K562 (cell line): ENCODE data around the gene RGS13. TPM values are rescaled to one million over a fixed set of nuclear protein-coding genes. Genes with fewer than 3 reads are reported as not detected.

Experiments
- ATAC-seq: fragments of 200-7000 bp; cut with Tn5 transposase; 3 replicates; pipeline ENCODE4 v1.9.1; 2020; ENCODE audit warnings: moderate library complexity
- BruUV-seq: library from RNA; stranded (reverse); fragments of 400-500 nt; replicated peaks from 2 replicates; lab custom pipeline; 2021; lab: Mats Ljungman, UMichigan
- CTCF ChIA-PET: fragments of 300-600 bp; formaldehyde crosslinking; extraction: SDS; loops from one replicate; lab custom pipeline; 2021; ENCODE audit warnings: low intra/inter-chr PET ratio; lab: Yijun Ruan, JAX
- POLR2A ChIA-PET: fragments of 300-600, 350-650 bp; sonication (Branson Sonifier 250); formaldehyde crosslinking; extraction: SDS; loops from one replicate; lab custom pipeline; 2021; ENCODE audit warnings: antibody characterized with exemption, inconsistent platforms; lab: Yijun Ruan, JAX
- DNase-seq, 4 experiments: peaks; one replicate each; pipeline versions ENCODE4 v3.0.0 to v3.0.0-alpha.2; 2011 to 2018; ENCODE audit warnings: low spot score in 3 of 4, mixed read lengths in 3 of 4; ENCODE audit errors: extremely low read depth in 1 of 4
- FAIRE-seq: peaks from 2 replicates; lab custom pipeline; 2011; peaks lifted over from hg19 to GRCh38; lab: Jason Lieb, UNC
- H2AFZ ChIP-seq: 2 replicates; pipeline ENCODE4 v1.6.0; 2011; ENCODE audit warnings: low read depth, low read length, control low read depth, inconsistent platforms
- H3K27ac ChIP-seq: fragments of 200-600 bp; 3 replicates; pipeline ENCODE4 v1.8.0; 2011; ENCODE audit warnings: low read depth, mild to moderate bottlenecking, control low read depth, inconsistent platforms, low read length, moderate library complexity, mixed read lengths; ENCODE audit errors: extremely low read depth
- H3K27me3 ChIP-seq, 2 experiments: fragments of 300-600 bp in 1 of 2; 2 replicates in 1 of 2; 3 replicates in 1 of 2; pipeline versions ENCODE4 v1.6.0 to v1.8.0; 2011; ENCODE audit warnings: inconsistent platforms in 2 of 2, low read length in 2 of 2, mild to moderate bottlenecking in 1 of 2, mixed read lengths in 1 of 2, moderate library complexity in 1 of 2; ENCODE audit not compliant: control insufficient read depth in 2 of 2, insufficient read depth in 2 of 2
- H3K36me3 ChIP-seq: fragments of 300-600 bp; 3 replicates; pipeline ENCODE4 v1.8.0; 2011; ENCODE audit warnings: mild to moderate bottlenecking, low read length, inconsistent platforms; ENCODE audit not compliant: control insufficient read depth, insufficient read depth
- H3K4me1 ChIP-seq, 2 experiments: fragments of 200-600 bp in 1 of 2; replicated peaks in 1 of 2; 2 replicates in 1 of 2; 3 replicates in 1 of 2; pipeline versions ENCODE4 v1.5.1 to v1.8.0; 2011; ENCODE audit warnings: inconsistent platforms in 2 of 2, low read length in 2 of 2, mild to moderate bottlenecking in 1 of 2, mixed read lengths in 1 of 2, moderate library complexity in 1 of 2; ENCODE audit not compliant: control insufficient read depth in 2 of 2, insufficient read depth in 2 of 2
- H3K4me2 ChIP-seq: 2 replicates; pipeline ENCODE4 v1.6.1; 2011; ENCODE audit warnings: low read length, control low read depth, inconsistent platforms, mixed read lengths; ENCODE audit not compliant: insufficient read depth
- H3K4me3 ChIP-seq: fragments of 200-600 bp; sonication (generic), shearing (Covaris generic); 2 replicates; pipeline ENCODE4 v1.5.1; 2016; ENCODE audit warnings: control low read depth, inconsistent platforms
- H3K79me2 ChIP-seq: fragments of 200-600 bp; 3 replicates; pipeline ENCODE4 v1.8.0; 2011; ENCODE audit warnings: low read length, inconsistent platforms; ENCODE audit not compliant: control insufficient read depth, insufficient read depth
- H3K9ac ChIP-seq, 2 experiments: 2 replicates each; pipeline versions ENCODE4 v1.6.0 to v1.6.1; 2011; ENCODE audit warnings: low read depth in 2 of 2, low read length in 2 of 2, control low read depth in 1 of 2, inconsistent platforms in 1 of 2, mild to moderate bottlenecking in 1 of 2, mixed read lengths in 1 of 2; ENCODE audit not compliant: insufficient read depth in 1 of 2
- H3K9me1 ChIP-seq: one replicate; pipeline ENCODE4 v1.6.0; 2011; ENCODE audit warnings: inconsistent platforms, mild to moderate bottlenecking, low read length, moderate library complexity; ENCODE audit not compliant: control insufficient read depth, insufficient read depth
- H3K9me3 ChIP-seq: replicated peaks from 2 replicates; pipeline ENCODE4 v1.5.1; 2011; ENCODE audit warnings: low read depth, low read length, inconsistent platforms; ENCODE audit not compliant: control insufficient read depth, insufficient read depth
- H4K20me1 ChIP-seq: replicated peaks from 2 replicates; pipeline ENCODE4 v1.6.1; 2011; ENCODE audit warnings: low read length, inconsistent platforms, mixed read lengths; ENCODE audit not compliant: control insufficient read depth, insufficient read depth
- POLR2H ChIP-seq: IDR thresholded peaks from 2 replicates; pipeline ENCODE4 v1.6.1; 2016; ENCODE audit warnings: missing genetic modification characterization, low read depth, mild to moderate bottlenecking, control low read depth, missing compliant biosample characterization, moderate library complexity
- SRSF7 ChIP-seq: fragments of 200-400 bp; formaldehyde crosslinking; optimal IDR thresholded peaks from 2 replicates; pipeline ENCODE3; 2017; ENCODE audit warnings: mild to moderate bottlenecking, low read depth, low read length
- ZNF184 ChIP-seq: sonication (generic); formaldehyde crosslinking; IDR thresholded peaks from 2 replicates; pipeline ENCODE4 v1.5.0; 2020; ENCODE audit warnings: missing genetic modification reagents
- WGBS: fragments of 100-300 bp; shearing (Covaris generic); methylation state at CpG from one replicate; pipeline ENCODE4 v1.1.6; 2016; ENCODE audit warnings: low coverage, mixed read lengths; ENCODE audit not compliant: insufficient coverage; ENCODE audit errors: missing lambda C conversion rate; 5-methylcytosine and 5-hydroxymethylcytosine counted together
- in situ Hi-C: fragments of 300-500 bp; cut with MboI; formaldehyde crosslinking; loops from 4 replicates; pipeline ENCODE4 v1.15.0; 2018; ENCODE audit warnings: inconsistent platforms, mixed read lengths
- intact Hi-C: fragments of 100-400 bp; cut with micrococcal nuclease; formaldehyde crosslinking; loops from 2 replicates; pipeline ENCODE4 v1.14.2; 2022
- polyA plus RNA-seq, 8 experiments: library from polyadenylated mRNA; depleted of rRNA in 4 of 8; stranded (reverse) in 5 of 8; unstranded in 3 of 8; fragments of >200 nt; fragmentation: Nextera tagmentation in 2 of 8; fragmentation: Illumina TruSeq in 1 of 8; extraction: Ambion mirVana in 2 of 8; extraction: Trizol in 1 of 8; gene quantifications; 2 replicates each; pipeline versions ENCODE4 v1.2.1 to v1.2.3, GENCODE V29; 2011 to 2014; ENCODE audit warnings: inconsistent platforms in 1 of 8, missing spikeins in 1 of 8
- total RNA-seq, 7 experiments: library from RNA; depleted of rRNA in 6 of 7; stranded (reverse); fragments of >200 nt in 6 of 7; fragmentation: Illumina TruSeq in 2 of 7; extraction: Trizol in 2 of 7; gene quantifications; 2 replicates each; pipeline versions ENCODE4 v1.2.1 to v1.2.3, GENCODE V29; 2011 to 2021; ENCODE audit warnings: low replicate concordance in 1 of 7
- TF ChIP-seq, protein P1 (sequence below), 2 experiments: fragments of 200-800 bp in 1 of 2; sonication (Bioruptor generic) in 1 of 2; sonication (generic) in 1 of 2; formaldehyde crosslinking in 1 of 2; IDR thresholded peaks in 1 of 2; conservative IDR thresholded peaks in 1 of 2; 2 replicates each; pipeline versions ENCODE4 v1.5.0 to v1.6.1; 2016 to 2020; ENCODE audit warnings: missing compliant biosample characterization in 1 of 2, missing genetic modification characterization in 1 of 2, missing genetic modification reagents in 1 of 2

RGS13 gene
- total and polyA plus RNA-seq, 9 of the 15 experiments (the other 6 are each of a cell fraction or from before 2014, with no cell fraction given): not detected

DNA sequence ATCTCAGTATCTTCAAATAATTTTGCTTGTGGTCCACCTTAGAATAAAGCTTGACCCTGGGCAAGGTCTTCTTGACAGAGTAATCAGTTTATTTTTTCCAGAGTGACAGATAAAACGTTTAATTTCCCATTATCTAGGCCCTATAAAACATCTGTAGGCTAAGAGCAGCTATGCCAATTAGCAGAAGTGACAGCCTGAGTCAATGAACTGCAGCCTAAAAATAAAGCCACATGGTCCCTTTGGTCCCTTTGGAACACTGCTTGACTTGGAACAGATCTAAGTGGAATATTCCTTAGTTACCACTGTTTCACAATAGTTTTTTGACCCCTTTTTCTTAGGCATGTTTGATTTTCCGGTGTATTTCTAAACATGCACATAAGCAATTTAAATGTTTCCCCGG lies 6.3 kb upstream of the RGS13 start:
- no peaks in the 10 kb centered on the region for H4K20me1 ChIP-seq
- no peak overlapping the region for H3K27ac ChIP-seq
- ChIA-PET POLR2A (no interaction called here), CTCF (no interaction called here)
- WGBS: 0% methylated on average over 3 of the region's 3 CpGs
- intact Hi-C loops (no loop called here), in situ Hi-C loops (no loop called here)
- H3K9me1 ChIP-seq: no peaks in the 10 kb centered on the region
- no peak overlapping the region for H3K9ac ChIP-seq
- H3K79me2 ChIP-seq: no peaks in the 10 kb centered on the region
- H3K36me3 ChIP-seq: no peaks in the 10 kb centered on the region
- TF ChIP-seq ZNF184 (CRISPR knock-in tag) (no peak), POLR2H (tag) (no peak)
- FAIRE-seq (no peak), DNase-seq (no peak), ATAC-seq (no peak)
- H3K9me3 ChIP-seq: no peaks in the 10 kb centered on the region
- BruUV-seq: no TSS peak
- H3K4me1 ChIP-seq: no peaks in the 10 kb centered on the region
- no peak overlapping the region for H3K4me2 ChIP-seq
- H2AFZ ChIP-seq: no peak overlapping the region
- H3K4me3 ChIP-seq: no peak overlapping the region
- H3K27me3 ChIP-seq: no peaks in the 10 kb centered on the region

DNA sequence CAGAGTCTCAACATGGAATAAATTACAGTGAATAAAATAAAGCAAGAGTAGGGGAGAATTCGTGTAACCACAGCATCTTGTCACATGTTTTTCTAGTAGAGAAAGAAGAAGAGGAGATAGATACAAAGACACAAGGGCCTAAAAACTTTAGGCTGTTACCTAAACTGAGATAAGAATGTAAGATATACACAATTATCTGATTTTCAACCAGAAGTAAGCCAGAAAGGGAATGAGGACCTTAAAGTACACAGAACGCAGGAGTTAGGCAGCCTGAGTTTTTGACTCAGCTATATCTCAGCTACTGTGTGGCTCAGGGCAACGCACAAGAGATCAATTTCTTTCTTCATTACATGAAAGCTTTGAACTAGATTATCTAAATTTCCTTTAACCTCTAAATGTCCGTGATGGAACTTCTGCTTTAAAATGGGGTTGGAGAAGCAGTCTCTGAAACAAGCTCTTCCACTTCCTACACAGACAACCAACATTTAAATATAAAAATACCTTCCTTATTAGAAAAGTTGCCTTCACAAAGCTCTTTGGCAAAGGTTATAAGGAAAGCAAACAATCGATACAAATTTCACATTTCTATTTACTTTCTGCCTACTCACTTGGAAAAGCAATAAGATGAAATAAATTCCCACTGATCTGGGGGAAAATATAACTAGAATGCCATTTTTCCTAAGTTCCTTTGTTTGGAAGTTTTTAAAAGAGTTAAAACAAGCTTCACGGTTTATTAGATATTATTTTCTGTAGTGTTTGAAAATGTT lies 5.2 kb upstream of the RGS13 start:
- CTCF ChIA-PET: no interaction called here
- in situ Hi-C loops: no loop called here
- H3K27me3 ChIP-seq: no peaks in the 10 kb centered on the region
- no peak for FAIRE-seq
- no peak overlapping the region for H2AFZ ChIP-seq
- no peaks in the 10 kb centered on the region for H3K9me3 ChIP-seq
- no peak for DNase-seq
- H4K20me1 ChIP-seq: no peaks in the 10 kb centered on the region
- no peak overlapping the region for H3K4me2 ChIP-seq
- WGBS: 0% methylated on average over 6 of the region's 6 CpGs
- no peaks in the 10 kb centered on the region for H3K36me3 ChIP-seq
- H3K4me3 ChIP-seq: no peak overlapping the region
- no peak overlapping the region for H3K9ac ChIP-seq
- intact Hi-C loops: no loop called here
- no peaks in the 10 kb centered on the region for H3K79me2 ChIP-seq
- H3K4me1 ChIP-seq: no peaks in the 10 kb centered on the region
- H3K9me1 ChIP-seq: no peaks in the 10 kb centered on the region
- BruUV-seq: no TSS peak
- POLR2A ChIA-PET: no interaction called here
- H3K27ac ChIP-seq: no peak overlapping the region
- no peak for ATAC-seq
- TF ChIP-seq, protein P1, sequence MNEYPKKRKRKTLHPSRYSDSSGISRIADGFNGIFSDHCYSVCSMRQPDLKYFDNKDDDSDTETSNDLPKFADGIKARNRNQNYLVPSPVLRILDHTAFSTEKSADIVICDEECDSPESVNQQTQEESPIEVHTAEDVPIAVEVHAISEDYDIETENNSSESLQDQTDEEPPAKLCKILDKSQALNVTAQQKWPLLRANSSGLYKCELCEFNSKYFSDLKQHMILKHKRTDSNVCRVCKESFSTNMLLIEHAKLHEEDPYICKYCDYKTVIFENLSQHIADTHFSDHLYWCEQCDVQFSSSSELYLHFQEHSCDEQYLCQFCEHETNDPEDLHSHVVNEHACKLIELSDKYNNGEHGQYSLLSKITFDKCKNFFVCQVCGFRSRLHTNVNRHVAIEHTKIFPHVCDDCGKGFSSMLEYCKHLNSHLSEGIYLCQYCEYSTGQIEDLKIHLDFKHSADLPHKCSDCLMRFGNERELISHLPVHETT (CRISPR knock-in tag; conservative IDR thresholded peaks at IDR 0.05 in 1 of 2, IDR thresholded peaks at IDR 0.05 in 1 of 2): no peak
- TF ChIP-seq SRSF7: no peak
